Effector memory CD8-positive, alpha-beta T cell (primary cell): ENCODE data around the gene SLC24A4.
A peak's percentile ranks its signal among the peaks of the same experiment; 100 is the strongest.
"Not testable (repeated sequence)": the region's sequence is repeated elsewhere in the genome, so short reads cannot be mapped to it uniquely, and the experiment has no call there.

Experiments used
- ATAC-seq: fragments of 150-1000 bp; cut with Tn5 transposase; replicated peaks from 2 replicates; pipeline ENCODE4 v1.10.0; 2021; ENCODE audit warnings: mild to moderate bottlenecking, moderate library complexity
- DNase-seq, 3 experiments: peaks; one replicate each; pipeline ENCODE4 v3.0.0; 2021
- H3K27ac Mint-ChIP-seq, 2 donors: one replicate each; pipeline ENCODE4 v1.8.0; 2022; ENCODE audit warnings: mild to moderate bottlenecking in 2 of 2, mixed read lengths in 2 of 2, moderate library complexity in 2 of 2
- H3K27me3 Mint-ChIP-seq, 2 donors: one replicate each; pipeline ENCODE4 v1.8.0; 2022; ENCODE audit warnings: mixed read lengths in 2 of 2
- H3K36me3 Mint-ChIP-seq: one replicate; pipeline ENCODE4 v1.8.0; 2022; ENCODE audit warnings: mild to moderate bottlenecking, moderate library complexity, mixed read lengths; ENCODE audit not compliant: insufficient read depth
- H3K4me1 Mint-ChIP-seq, 2 donors: one replicate each; pipeline ENCODE4 v1.8.0; 2022; ENCODE audit warnings: low read depth in 2 of 2, mixed read lengths in 2 of 2
- H3K4me3 Mint-ChIP-seq, 2 donors: one replicate each; pipeline ENCODE4 v1.8.0; 2022; ENCODE audit warnings: mild to moderate bottlenecking in 2 of 2, mixed read lengths in 2 of 2, moderate library complexity in 2 of 2
- H3K9me3 Mint-ChIP-seq, 2 donors: one replicate each; pipeline ENCODE4 v1.8.0; 2022; ENCODE audit warnings: mixed read lengths in 2 of 2

Gene SLC24A4

GRCh38 chr14:92386165-92386564 lies 63.2 kb downstream of the SLC24A4 start:
- Mint-ChIP-seq H3K4me1 (peaks cover 3 to 13% of the 10 kb centered on the region in 2 donors), H3K36me3 (no peaks in the 10 kb centered on the region), H3K4me3 (no peak overlapping the region), H3K9me3 (no peaks in the 10 kb centered on the region), H3K27ac (no peak overlapping the region), H3K27me3 (peaks cover 0 to 11% of the 10 kb centered on the region in 2 donors)
- no peak for DNase-seq
- no peak for ATAC-seq

- Mint-ChIP-seq H3K9me3 (no peaks in the 10 kb centered on the region), H3K27me3 (peaks cover 0 to 11% of the 10 kb centered on the region in 2 donors), H3K4me3 (no peak overlapping the region), H3K27ac (no peak overlapping the region), H3K4me1 (peaks cover 3 to 13% of the 10 kb centered on the region in 2 donors), H3K36me3 (no peaks in the 10 kb centered on the region)
- no peak for DNase-seq
- ATAC-seq, result no peak
Measured at GRCh38 chr14:92386637-92387036, 63.7 kb downstream of the SLC24A4 start.

GRCh38 chr14:92387578-92387977 lies 64.6 kb downstream of the SLC24A4 start:
- Mint-ChIP-seq H3K27me3 (peaks cover 0 to 19% of the 10 kb centered on the region in 2 donors), H3K9me3 (no peaks in the 10 kb centered on the region), H3K4me3 (no peak overlapping the region), H3K4me1 (peaks cover 3 to 13% of the 10 kb centered on the region in 2 donors), H3K27ac (no peak overlapping the region), H3K36me3 (no peaks in the 10 kb centered on the region)
- ATAC-seq, result no peak
- DNase-seq, result no peak

GRCh38 chr14:92389598-92390158 lies 66.7 kb downstream of the SLC24A4 start:
- H3K27me3 Mint-ChIP-seq, result peaks cover 0 to 15% of the 10 kb centered on the region in 2 donors
- DNase-seq (no peak), ATAC-seq (no peak)
- peaks cover 3 to 13% of the 10 kb centered on the region in 2 donors for H3K4me1 Mint-ChIP-seq
- peak overlapping the region in 1 of 2 donors; percentile 84 for H3K27ac Mint-ChIP-seq
- H3K4me3 Mint-ChIP-seq, result no peak overlapping the region
- no peaks in the 10 kb centered on the region for H3K36me3 Mint-ChIP-seq
- no peaks in the 10 kb centered on the region for H3K9me3 Mint-ChIP-seq

GRCh38 chr14:92391726-92392125 lies 68.8 kb downstream of the SLC24A4 start:
- no peaks in the 10 kb centered on the region for H3K36me3 Mint-ChIP-seq
- no peak overlapping the region for H3K4me3 Mint-ChIP-seq
- no peak overlapping the region for H3K27ac Mint-ChIP-seq
- DNase-seq, result no peak
- no peak for ATAC-seq
- H3K4me1 Mint-ChIP-seq, result peaks cover 3 to 13% of the 10 kb centered on the region in 2 donors
- no peaks in the 10 kb centered on the region for H3K9me3 Mint-ChIP-seq
- H3K27me3 Mint-ChIP-seq, result peaks cover 0 to 22% of the 10 kb centered on the region in 2 donors

GRCh38 chr14:92392711-92393110 lies 69.7 kb downstream of the SLC24A4 start:
- Mint-ChIP-seq H3K4me1 (peaks cover 3 to 13% of the 10 kb centered on the region in 2 donors), H3K9me3 (no peaks in the 10 kb centered on the region), H3K27ac (no peak overlapping the region), H3K27me3 (peaks cover 6 to 31% of the 10 kb centered on the region in 2 donors), H3K4me3 (no peak overlapping the region), H3K36me3 (no peaks in the 10 kb centered on the region)
- DNase-seq (no peak), ATAC-seq (no peak)

GRCh38 chr14:92397150-92397952 lies 74.4 kb downstream of the SLC24A4 start:
- no peaks in the 10 kb centered on the region for H3K4me1 Mint-ChIP-seq
- ATAC-seq (no peak), DNase-seq (no peak)
- H3K27ac Mint-ChIP-seq, result no peak overlapping the region
- H3K27me3 Mint-ChIP-seq, result peaks cover 11 to 48% of the 10 kb centered on the region in 2 donors
- H3K4me3 Mint-ChIP-seq, result no peak overlapping the region
- H3K36me3 Mint-ChIP-seq, result no peaks in the 10 kb centered on the region
- no peaks in the 10 kb centered on the region for H3K9me3 Mint-ChIP-seq

GRCh38 chr14:92397953-92398564 lies 75.1 kb downstream of the SLC24A4 start:
- no peaks in the 10 kb centered on the region for H3K4me1 Mint-ChIP-seq
- no peak overlapping the region for H3K4me3 Mint-ChIP-seq
- ATAC-seq (no peak), DNase-seq (no peak)
- no peaks in the 10 kb centered on the region for H3K36me3 Mint-ChIP-seq
- H3K27me3 Mint-ChIP-seq, result peaks cover 11 to 41% of the 10 kb centered on the region in 2 donors
- no peak overlapping the region for H3K27ac Mint-ChIP-seq
- H3K9me3 Mint-ChIP-seq, result no peaks in the 10 kb centered on the region

GRCh38 chr14:92398888-92399636 lies 76.1 kb downstream of the SLC24A4 start:
- ATAC-seq, result no peak
- DNase-seq, result no peak
- Mint-ChIP-seq H3K4me1 (no peaks in the 10 kb centered on the region), H3K9me3 (no peaks in the 10 kb centered on the region), H3K27me3 (peaks cover 11 to 41% of the 10 kb centered on the region in 2 donors), H3K36me3 (no peaks in the 10 kb centered on the region), H3K4me3 (no peak overlapping the region), H3K27ac (no peak overlapping the region)

GRCh38 chr14:92400579-92401444 lies 77.8 kb downstream of the SLC24A4 start:
- ATAC-seq, result peak; percentile 21
- no peak overlapping the region for H3K27ac Mint-ChIP-seq

GRCh38 chr14:92401561-92401960 lies 78.6 kb downstream of the SLC24A4 start:
- no peak overlapping the region for H3K27ac Mint-ChIP-seq

More at GRCh38 chr14:92400579-92401444, 77.8 kb downstream of the SLC24A4 start:
- H3K4me1 Mint-ChIP-seq, result no peaks in the 10 kb centered on the region
- no peaks in the 10 kb centered on the region for H3K36me3 Mint-ChIP-seq
- H3K9me3 Mint-ChIP-seq, result no peaks in the 10 kb centered on the region
- H3K27me3 Mint-ChIP-seq, result peaks cover 11 to 32% of the 10 kb centered on the region in 2 donors
- no peak overlapping the region for H3K4me3 Mint-ChIP-seq
- no peak for DNase-seq

GRCh38 chr14:92402500-92402899 lies 79.5 kb downstream of the SLC24A4 start:
- H3K4me1 Mint-ChIP-seq, DNase-seq, ATAC-seq, H3K9me3 Mint-ChIP-seq, H3K4me3 Mint-ChIP-seq, H3K27ac Mint-ChIP-seq, H3K36me3 Mint-ChIP-seq: not testable (repeated sequence)
- H3K27me3 Mint-ChIP-seq, result peaks cover 6 to 25% of the 10 kb centered on the region in 2 donors

More at GRCh38 chr14:92401561-92401960, 78.6 kb downstream of the SLC24A4 start:
- H3K4me1 Mint-ChIP-seq, result no peaks in the 10 kb centered on the region
- H3K4me3 Mint-ChIP-seq, result no peak overlapping the region
- H3K27me3 Mint-ChIP-seq, result peaks cover 11 to 32% of the 10 kb centered on the region in 2 donors
- no peak for ATAC-seq
- H3K9me3 Mint-ChIP-seq, result no peaks in the 10 kb centered on the region
- H3K36me3 Mint-ChIP-seq, result no peaks in the 10 kb centered on the region
- DNase-seq, result no peak
